DLD1 (cell line): ENCODE data around the gene MIEN1.
"Not testable (repeated sequence)": the region's sequence is repeated elsewhere in the genome, so short reads cannot be mapped to it uniquely, and the experiment has no call there.

Experiments used
- in situ Hi-C: cut with HindIII; loops from 2 replicates; pipeline ENCODE4 v1.10.0; 2017; ENCODE audit warnings: low sequenced_read_pairs

Gene MIEN1

GRCh38 chr17:39719563-39720355 lies 10.6 kb downstream of the MIEN1 start:
- in situ Hi-C loops = no loop called here

DNA sequence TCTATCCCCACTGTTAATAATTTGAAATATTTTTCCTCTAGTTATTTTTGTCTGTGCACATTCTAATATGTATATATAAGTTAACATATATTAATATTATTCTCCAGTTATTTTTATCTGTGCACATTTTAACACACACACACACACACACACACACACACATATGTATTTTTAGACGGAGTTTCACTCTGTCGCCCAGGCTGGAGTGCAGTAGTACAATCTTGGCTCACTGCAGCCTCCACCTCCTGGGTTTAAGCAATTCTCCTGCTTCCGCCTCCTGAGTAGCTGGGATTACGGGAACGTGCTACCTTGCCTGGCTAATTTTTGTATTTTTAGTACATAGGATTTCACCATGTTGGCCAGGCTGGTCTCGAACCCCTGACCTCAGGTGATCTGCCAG lies 12.7 kb downstream of the MIEN1 start:
- in situ Hi-C loops = no loop called here

- in situ Hi-C loops = no loop called here
These were observed 13.3 kb downstream of the MIEN1 start for GRCh38 chr17:39716879-39717536.

- in situ Hi-C loops = no loop called here
These were observed 14.1 kb downstream of the MIEN1 start for GRCh38 chr17:39716073-39716818.

DNA sequence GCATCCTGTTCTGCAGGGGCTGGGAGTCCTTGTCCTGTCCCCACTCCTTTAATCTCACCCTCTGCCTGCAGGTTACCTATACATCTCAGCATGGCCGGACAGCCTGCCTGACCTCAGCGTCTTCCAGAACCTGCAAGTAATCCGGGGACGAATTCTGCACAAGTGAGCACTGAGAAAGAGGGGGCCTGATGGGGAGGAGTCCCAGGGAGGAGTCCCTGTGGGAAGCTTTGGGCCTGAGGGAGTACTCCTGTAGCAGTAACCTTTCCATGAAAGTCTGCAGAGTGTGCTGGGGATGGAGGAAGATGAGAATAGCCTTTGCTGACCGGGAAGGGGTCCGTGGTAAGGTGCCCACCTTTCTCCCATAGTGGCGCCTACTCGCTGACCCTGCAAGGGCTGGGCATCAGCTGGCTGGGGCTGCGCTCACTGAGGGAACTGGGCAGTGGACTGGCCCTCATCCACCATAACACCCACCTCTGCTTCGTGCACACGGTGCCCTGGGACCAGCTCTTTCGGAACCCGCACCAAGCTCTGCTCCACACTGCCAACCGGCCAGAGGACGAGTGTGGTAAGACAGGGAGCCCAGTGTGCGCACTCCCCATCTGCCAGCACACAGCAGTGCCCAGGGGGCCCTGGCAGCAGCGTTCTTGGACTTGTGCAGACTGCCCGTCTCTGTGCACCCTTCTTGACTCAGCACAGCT lies 14.8 kb downstream of the MIEN1 start:
- in situ Hi-C loops = no loop called here

- in situ Hi-C loops = no loop called here
These were observed 16.1 kb downstream of the MIEN1 start for GRCh38 chr17:39714234-39714633.

DNA sequence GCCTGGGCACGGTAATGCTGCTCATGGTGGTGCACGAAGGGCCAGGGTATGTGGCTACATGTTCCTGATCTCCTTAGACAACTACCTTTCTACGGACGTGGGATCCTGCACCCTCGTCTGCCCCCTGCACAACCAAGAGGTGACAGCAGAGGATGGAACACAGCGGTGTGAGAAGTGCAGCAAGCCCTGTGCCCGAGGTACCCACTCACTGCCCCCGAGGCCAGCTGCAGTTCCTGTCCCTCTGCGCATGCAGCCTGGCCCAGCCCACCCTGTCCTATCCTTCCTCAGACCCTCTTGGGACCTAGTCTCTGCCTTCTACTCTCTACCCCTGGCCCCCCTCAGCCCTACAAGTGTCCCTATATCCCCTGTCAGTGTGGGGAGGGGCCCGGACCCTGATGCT lies 18.5 kb downstream of the MIEN1 start:
- in situ Hi-C loops = no loop called here

- in situ Hi-C loops = not testable (repeated sequence)
These were observed 19.3 kb downstream of the MIEN1 start for GRCh38 chr17:39711071-39711470.

GRCh38 chr17:39709998-39710964 lies 20.1 kb downstream of the MIEN1 start:
- in situ Hi-C loops = no loop called here

GRCh38 chr17:39709319-39709997 lies 20.9 kb downstream of the MIEN1 start:
- in situ Hi-C loops = no loop called here

- in situ Hi-C loops = no loop called here
These were observed 23.4 kb downstream of the MIEN1 start for GRCh38 chr17:39706921-39707337.

DNA sequence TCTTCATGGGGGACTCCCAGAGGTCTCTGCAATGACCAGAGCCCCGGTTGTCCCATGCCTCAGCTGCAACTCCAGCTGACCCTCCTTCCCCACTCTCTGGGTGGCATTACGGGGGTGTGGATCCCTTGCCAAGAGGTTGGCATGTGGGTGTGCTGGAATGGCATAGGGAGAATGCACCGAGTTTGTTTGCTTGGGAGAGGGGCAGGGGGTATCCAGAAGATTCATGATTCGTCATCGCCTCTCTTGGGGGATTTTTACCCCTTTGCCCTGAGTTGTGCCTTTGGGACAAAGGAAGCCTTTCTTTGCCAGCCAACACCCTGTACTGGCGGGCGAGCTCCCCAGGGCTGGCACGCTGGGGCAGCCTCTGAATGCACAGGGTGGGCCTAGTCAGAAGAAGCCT lies 23.9 kb downstream of the MIEN1 start:
- in situ Hi-C loops = no loop called here

DNA sequence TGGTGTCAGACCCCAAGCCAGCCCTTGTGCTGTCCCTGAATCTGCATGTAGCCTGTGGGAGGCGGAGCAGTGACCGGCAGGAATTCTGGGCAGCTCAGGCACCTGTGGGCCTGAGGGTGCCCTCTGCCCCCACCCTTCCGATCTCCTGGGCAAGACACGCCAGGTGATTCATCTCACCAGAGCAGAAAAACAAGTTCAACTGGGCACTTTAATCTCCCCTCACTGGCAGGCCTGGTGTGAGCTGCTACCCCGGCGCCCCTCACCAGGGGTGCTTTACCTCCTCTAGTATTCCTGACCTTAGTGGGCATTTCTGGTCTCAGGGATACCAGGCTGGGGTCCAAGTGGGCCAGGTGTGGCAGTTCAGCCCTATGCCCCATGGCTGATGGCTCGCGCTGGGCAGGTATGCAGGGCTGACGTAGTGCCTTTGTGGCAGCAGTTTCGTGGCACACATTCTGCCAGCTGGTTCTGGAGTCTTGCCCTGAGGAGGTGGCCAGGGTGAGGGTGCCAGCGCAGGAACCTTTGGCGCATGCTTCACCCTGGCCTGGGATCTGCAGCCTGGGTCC lies 24.5 kb downstream of the MIEN1 start:
- in situ Hi-C loops = no loop called here

- in situ Hi-C loops = no loop called here
These were observed 25.3 kb downstream of the MIEN1 start for GRCh38 chr17:39704821-39705551.

- in situ Hi-C loops = no loop called here
These were observed 26.4 kb downstream of the MIEN1 start for GRCh38 chr17:39703913-39704312.

GRCh38 chr17:39702901-39703893 lies 27.1 kb downstream of the MIEN1 start:
- in situ Hi-C loops = no loop called here

DNA sequence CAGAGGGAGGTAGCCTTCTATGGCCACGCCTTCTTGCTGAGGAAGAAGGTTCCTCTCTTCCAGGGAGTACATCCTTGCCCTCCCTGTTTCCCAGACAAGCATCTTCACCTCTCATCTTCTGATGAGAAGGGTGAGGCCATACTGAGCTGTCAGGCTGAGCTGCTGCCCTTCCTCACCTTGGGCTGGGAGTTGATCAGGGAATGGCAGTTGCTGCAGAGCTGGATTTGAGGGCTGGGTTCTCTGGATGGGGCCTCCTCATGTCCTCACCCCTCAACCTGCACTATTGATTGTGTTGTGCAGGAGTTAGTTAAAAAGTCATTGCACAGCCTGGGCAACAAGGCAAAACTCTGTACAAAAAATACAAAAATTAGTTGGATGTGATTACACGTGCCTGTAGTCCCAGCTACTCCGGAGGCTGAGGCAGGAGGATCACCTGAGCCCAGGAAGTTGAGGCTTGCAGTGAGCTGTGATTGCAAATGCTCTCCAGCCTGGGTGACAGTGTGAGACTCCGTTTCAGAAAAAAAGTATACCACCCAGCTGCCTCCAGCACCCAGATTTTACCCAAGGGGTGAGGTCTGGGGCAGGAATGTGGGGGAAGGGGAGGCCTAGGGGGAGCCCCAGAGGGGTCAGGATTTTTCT lies 28.4 kb downstream of the MIEN1 start:
- in situ Hi-C loops = no loop called here
